HG02884 (cell line): ENCODE measurements around the gene UHRF1.
A peak's percentile ranks its signal among the peaks of the same experiment; 100 is the strongest.
"Not testable (repeated sequence)": the region's sequence is repeated elsewhere in the genome, so short reads cannot be mapped to it uniquely, and the experiment has no call there.

ENCODE experiments used
- ATAC-seq: cut with Tn5 transposase; IDR thresholded peaks from one replicate; pipeline ENCODE4 v1.9.1; 2021; ENCODE audit warnings: mild to moderate bottlenecking, moderate library complexity; ENCODE audit not compliant: unreplicated experiment

The UHRF1 gene

DNA sequence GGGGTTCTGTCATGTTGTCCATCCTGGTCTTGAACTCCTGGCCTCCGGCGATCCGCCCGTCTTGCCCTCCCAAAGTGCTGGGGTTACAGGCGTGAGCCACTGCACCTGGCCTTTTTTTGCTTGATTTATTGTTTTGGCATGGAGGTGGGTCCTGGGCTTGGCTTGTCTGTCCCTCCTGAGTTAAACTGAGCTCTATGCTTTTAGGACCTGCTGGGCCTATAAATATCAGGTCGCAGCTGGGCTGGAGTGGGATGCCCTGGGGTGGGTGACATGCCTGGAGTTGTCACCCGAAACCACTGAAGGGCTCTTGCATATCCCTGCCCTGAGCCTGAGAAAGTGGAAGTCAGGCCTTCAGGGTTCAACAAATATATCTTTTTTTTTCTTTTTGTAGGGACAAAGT lies 12.2 kb upstream of the UHRF1 start:
- no peak for ATAC-seq

DNA sequence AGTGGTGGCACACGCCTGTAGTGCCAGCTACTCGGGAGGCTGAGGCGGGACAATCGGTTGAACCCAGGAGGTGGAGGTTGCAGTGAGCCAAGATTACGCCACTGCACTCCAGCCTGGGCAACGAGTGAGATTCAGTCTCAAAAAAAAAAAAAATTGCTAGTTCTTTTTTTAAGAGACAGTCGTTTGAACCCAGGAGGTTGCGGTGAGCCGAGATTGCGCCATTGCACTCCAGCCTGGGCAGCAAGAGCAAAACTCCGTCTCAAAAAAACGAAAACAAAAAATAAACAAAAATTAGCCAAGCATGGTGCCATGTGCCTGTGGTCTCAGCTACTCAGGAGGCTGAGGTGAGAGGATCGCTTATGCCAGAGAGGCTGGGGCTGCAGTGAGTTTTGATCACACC lies 8.4 kb upstream of the UHRF1 start:
- not testable (repeated sequence) for ATAC-seq

DNA sequence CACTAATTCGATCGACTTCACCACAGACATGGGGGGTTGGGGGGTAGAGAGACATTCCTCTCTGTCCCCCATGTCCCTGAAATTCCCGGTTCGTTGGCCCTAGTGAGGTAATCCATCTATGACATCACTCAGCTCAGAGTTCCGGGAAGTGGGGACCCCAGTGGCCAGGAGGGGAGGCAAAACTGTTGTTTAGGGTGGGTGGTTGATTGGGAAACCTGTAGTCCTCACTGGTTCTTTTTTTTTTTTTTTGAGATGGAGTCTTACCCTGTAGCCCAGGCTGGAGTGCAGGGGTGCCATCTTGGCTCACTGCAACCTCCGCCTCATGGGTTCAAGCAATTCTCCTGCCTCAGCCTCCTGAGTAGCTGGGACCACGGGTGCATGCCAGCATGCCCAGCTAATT lies 6.5 kb upstream of the UHRF1 start, which contains the start of gene ARRDC5:
Gene ARRDC5 (minus strand): TSS at position 101 of the 400 bp plus-strand sequence. CDS start 71 bp downstream, at position 30.
- ATAC-seq, result no peak

DNA sequence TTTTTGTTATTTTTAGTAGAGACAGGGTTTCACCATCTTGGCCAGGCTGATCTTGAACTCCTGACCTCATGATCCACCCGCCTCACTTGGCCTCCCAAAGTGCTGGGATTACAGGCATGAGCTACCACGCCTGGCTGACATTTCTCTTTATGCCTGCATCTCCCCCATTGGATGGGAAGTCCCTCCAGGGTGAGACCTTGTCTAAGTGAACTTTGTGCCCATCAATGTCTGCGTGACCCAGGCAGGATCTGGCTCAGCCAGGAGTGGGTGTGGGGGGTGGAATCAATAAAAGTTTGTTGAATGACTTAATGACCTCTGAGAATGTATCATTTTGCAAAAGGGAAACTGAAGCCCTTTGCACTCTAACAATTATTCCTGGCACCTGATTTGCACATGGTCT lies 4.8 kb upstream of the UHRF1 start:
- ATAC-seq, result no peak

DNA sequence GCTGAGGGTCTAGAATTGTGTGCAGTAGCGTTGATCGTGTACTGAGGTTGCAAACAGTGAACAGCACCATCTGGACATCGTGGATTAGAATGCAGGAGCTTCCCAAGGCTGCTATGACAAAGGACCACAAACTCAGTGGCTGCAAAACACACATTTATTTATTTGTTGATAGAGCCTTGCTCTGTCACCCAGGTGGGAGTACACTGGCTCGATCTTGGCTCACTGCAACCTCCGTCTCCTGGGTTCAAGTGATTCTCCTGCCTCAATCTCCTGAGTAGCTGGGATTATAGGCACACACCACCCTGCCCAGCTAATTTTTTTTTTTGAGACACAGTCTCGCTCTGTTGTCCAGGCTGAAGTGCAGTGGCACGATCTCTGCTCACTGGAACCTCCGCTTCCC lies 2.3 kb upstream of the UHRF1 start:
- no peak for ATAC-seq

DNA sequence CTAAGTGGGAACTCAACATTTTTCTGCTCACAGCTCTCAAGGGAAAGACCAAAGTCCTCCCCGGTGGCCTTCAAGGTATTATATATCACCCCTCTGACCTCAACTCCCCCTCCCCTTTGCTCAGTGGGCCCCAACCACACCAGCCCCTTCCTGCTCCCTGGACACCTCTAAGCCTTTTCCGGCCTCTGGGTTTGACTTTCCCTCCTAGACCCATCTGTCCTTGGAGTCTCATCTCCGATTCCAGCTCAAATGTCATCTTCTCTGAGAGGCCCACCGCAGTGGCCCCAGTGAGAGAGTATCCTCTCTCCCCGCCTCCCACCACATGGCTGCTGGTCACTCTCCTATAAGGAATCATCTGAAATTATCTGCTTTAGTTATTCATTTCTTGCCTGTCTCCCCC lies 941 bp upstream of the UHRF1 start:
- ATAC-seq, result no peak

DNA sequence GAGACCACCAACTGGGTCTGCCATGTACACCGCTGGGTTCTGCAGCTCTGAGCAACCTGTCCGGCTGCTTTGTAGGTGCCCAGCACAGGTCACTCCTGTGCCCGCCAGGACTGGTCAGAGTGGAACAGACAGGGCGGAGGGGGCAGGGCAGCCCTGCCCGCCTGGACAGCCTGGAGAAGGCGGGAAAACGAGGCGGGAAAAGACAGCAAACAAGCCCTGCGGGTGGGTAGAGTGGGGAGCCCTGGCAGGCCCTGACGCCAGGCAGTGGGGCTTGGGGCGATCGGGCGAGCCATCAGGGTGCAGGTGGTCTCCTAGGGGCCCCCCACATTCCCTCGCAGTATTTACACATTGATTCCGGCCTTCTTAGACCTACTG lies 533 bp upstream of the UHRF1 start:
- no peak for ATAC-seq

DNA sequence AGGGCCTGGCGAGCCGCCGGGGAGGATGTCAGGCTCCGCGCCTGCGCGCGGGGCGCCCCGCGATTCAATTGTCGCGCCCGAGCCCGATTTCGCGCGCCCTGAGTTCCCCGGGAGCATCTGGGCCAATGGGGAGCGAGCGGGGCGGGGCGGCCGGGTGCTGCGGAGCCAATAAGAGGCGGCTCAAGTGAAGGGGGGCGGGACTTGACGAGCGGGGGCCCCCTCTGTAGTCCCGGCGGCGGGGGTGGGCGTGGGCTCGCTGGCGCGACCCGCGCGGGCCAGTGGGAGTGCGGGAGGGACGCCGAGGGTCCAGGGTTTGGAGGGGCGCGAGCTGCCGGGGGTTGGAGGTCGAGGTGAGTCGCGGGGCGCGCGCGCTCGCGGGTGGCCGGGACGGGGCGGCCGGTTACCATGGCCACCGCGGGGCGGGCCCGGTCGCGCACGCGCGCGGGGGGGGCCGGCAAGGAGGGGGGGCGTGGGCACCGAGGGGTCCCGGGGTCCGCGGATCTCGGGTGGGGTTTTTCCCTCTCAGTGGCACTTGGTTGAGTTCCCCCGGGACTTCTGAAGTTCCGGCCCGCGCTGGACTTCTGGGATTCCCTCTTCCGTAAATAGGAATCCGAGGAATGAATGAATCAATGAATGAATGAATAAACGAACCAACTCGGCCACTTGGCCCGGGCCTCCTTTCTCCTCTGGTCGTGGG lies 744 bp downstream of the UHRF1 start:
- peak; percentile 64 for ATAC-seq

DNA sequence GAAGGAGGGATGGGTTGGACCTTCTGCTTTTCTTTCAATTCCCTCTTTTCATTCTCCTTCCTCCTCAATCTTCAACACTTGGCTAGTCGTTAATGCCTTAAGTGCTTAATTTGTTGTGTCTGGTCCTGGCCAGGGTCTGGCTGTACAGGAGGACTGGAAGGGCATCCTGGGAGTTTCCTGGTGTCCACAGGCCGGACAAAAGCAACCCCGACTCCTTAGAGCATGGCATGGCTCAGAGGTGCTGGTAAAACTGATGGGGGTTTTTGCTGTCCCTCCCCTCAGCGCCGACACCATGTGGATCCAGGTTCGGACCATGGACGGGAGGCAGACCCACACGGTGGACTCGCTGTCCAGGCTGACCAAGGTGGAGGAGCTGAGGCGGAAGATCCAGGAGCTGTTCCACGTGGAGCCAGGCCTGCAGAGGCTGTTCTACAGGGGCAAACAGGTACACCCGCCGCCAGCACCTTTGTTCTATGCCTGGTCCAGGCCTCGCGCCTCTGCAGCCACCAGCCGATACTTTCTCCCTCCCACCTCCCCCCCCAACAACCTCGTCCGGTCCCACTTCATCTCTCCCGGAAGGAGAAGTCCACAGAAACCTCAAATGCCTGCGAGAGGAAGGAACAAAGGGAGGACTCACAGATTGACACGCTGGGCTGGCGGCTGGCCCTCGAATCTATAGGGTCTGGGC lies 1.4 kb downstream of the UHRF1 start:
- no peak for ATAC-seq

DNA sequence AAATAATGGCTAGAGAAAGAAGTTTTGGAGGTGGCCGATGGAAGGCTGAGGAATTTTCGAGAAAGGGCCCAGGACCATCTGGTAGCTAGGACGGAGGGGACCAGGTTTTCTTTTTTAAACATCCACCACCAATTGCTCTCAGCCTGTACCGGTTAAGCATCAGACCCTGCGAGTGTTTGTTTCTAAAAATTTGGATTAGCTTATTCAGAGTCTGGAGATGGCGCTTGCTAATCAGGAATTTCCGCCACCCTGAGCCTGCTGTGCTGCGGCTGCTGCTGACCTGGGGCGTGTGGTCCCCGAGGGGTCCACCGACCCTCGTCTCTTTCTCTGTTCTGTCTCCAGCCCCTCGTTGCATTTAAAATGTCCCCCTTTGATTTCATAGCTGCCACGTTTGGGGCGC lies 2.0 kb downstream of the UHRF1 start:
- ATAC-seq, result no peak

DNA sequence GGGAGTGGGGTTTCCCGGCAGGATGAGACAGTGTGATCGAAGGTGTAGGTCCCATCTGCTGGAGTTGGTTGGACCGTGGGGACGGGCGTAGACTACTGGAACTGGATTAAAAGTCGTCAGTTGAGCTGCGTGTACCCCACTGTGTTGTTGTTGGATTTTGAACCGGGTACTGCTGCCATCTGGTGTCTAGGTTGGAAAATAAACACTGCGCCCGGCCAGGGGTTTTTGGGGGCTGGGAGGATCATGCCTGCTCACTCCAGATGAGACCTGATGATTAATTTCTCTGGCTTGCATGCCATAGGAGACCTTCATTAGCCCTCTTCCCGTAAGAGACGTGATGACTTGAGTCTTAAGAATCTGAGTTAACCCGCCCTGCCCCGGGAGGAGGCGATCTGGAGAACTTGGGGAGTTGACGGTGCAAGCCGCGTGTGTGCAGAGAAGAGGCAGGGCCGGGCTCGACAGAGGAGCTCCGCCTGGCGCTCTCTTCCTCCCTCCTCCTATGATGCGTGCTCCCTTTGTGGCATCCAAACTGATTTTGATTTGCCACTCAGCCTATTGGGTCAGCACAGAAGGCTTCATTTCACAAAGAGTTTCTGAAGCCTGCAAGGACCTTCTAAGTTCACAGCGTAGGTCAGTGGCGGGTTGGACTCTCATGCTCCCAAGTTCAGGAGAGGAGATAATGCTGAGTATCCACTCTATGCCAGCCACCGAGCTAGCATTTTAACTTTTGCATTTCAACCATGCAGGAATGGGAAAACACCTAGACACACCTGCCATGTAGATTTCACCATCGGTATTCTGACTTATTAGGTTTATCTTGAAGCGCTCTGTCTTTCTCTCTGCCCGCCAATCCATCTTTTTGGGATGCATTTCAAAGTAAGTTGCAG lies 2.7 kb downstream of the UHRF1 start:
- ATAC-seq, result no peak

DNA sequence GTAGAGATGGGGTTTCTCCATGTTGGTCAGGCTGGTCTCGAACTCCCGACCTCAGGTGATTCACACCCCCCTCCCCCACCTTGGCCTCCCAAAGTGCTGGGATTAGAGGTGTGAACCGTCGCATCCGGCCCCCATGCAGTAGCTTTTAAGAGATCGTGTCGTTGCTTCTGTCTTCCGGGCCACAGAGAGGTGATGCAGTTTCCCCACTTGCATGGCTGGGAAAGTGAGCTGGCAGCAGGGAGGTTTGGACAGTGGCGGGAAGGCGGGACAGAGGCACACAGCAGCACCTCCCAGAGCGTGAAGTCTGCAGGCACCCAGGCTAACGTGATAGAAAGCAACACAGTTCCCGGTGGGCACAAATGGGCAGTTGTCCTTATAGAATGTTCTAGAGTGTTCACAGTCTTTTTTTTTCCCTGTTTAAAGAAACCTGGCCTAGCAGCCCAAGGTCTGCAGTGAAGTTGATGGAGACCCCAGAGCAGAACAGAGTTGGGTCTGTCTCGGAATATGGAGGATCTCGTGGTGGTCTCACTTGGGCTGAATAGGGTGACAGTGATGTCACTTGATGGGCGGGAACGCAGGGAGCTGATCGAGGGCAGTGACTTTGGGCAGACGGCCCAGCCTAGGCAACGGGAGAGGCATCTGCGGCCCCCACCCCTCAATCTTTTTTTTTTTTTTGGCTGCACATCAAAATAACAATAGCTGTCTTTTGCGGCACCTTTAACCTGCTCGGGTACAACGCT lies 4.9 kb downstream of the UHRF1 start:
- no peak for ATAC-seq

DNA sequence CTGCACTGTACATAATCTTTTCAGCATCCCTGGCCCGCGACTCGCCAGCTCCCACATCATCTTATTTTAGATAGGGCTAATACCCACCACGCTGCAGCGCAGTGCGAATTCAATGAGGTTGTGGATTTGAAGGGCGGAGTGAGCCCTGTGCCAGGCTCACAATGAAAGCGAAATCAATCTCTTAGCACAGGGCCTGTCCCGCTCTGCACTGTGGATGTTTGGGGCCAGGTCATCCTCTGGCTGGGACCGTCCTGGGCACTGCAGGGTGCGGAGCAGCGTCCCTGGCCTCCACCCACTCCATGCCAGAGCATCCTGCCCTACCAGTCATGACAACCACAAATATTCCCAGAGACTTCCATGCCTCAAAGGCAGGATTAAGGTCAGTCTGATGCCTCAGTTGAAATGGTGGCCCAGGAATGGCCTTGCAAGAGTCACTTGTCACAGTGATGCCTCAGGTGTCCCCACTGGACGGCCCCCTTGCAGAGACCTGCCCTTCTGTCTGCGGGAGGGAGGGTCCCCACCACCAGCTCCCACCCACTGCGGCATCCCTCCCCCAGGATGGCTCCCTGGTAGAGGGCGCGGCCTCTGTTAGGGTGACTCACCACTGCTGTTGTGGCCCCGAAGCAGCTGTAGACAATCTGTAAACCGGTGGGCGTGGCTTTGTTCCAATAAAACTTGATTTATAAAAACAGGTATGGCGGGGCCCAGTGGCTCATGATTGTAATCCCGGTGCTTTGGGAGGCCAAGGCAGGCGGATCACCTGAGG lies 5.6 kb downstream of the UHRF1 start:
- no peak for ATAC-seq

DNA sequence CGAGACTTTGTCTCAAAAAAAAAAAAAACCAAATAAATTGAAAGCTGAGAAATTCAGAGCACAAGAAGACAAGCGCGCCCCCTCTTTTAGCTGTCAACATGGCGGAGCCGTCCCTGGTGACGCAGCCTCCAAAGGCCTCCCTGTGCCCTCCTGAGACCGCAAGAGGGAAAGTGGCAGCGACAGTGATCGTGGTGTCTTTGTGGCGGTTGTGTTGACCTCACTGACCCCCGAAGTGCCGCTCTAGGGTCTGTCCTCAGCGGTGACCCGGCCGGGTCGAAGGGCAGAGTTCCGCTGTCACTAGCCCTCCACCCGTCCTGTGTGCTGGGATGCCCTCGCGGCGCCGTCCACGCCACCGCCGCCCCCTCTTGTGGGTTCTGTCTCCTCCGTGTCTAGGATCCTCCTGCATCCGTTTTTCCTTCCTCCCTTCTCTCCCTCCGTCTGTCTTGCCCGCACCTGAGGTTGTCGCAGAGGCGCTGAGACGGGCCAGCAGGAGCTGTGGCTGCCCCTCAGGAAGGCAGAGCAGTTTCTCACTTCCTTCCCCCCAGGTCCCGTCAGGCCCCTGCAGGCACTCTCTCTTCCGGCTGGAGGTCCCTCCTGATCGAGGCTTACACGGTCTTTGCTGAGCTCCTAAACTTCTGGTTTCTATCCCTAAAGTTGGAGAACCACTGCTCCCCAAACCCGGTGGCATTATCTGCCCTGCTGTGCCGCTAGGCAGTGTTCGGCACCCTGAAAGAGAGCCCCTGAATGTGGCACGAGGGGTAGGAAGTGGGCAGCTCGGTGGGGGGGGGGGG lies 7.2 kb downstream of the UHRF1 start:
- no peak for ATAC-seq

DNA sequence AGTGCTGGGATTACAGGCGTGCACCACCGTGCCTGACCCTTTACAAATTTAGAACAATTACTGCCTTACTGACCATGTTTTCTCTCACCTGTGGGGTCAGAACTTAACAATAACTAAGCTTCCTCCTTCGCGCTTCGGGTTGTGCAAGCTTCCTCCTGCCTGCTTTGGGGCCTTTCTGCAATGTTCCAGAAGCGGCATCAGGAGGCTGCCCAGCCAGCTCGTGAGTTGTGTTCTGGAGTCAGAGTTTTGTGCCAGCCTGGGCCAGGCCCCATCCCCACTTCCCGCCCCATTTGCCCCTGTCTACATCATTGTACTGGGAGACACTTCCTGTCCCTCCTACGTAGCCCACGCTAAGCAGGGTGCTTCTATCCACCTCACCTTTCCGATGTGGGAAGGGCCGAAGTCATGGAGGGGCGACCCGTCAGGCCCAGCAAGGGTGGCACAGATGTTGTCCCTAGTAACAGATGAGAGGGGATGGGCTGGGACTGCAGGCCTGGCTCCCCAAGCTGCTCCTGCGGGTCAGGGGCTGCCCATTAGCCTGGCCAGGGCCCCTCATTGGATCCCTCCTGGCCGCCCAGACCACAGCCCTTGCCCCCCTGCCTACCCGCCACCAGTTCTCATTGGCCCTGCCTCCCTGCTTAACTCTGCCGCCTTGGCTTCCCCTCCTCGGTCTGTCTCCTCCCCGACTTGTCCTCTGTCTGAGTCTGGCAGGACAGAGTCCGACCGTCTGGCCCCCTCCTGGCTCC lies 13.4 kb downstream of the UHRF1 start:
- no peak for ATAC-seq

DNA sequence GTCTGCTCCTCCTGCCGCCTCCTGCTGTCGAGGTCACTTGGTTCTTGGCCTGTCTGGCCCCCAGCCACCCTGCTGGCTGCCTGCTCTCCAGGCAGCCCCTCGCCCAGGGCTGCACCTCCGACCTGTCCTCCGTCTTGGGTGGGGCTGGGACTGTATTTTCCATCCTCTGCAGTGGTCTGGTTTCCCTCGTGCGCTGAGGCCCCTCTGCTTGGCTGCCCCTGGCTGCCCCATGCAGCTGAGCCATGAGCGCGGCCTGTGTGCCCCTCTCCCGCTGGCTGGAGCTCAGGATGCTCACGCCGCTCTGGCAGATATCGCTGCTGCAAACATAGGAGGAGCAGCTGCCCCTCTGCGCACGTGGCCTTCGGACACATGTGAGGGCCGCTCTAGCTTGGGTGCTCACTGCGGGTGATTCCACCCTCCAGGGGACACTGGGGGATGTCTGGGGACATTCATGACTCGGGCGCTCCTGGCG lies 14.0 kb downstream of the UHRF1 start:
- no peak for ATAC-seq

DNA sequence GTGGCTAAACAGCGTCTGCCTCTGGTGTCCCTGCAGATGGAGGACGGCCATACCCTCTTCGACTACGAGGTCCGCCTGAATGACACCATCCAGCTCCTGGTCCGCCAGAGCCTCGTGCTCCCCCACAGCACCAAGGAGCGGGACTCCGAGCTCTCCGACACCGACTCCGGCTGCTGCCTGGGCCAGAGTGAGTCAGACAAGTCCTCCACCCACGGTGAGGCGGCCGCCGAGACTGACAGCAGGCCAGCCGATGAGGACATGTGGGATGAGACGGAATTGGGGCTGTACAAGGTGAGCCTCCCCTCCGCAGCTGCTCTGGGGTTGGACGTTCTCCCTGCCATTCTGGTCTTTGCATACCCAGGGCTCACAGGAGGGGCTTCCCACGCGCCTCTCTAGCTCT lies 19.9 kb downstream of the UHRF1 start:
- no peak for ATAC-seq

DNA sequence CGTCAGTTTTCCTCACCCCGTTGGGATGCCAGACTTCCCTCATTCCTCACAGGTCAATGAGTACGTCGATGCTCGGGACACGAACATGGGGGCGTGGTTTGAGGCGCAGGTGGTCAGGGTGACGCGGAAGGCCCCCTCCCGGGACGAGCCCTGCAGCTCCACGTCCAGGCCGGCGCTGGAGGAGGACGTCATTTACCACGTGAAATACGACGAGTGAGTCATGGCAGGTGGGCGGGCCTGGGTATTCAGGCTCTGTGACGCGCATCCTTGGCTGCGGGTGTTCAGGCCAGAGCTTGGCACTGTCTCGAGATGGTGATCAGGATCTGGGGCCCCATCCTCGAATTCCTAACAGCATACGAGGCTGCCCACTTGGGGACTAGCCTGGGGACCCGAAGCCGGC lies 21.4 kb downstream of the UHRF1 start:
- no peak for ATAC-seq

DNA sequence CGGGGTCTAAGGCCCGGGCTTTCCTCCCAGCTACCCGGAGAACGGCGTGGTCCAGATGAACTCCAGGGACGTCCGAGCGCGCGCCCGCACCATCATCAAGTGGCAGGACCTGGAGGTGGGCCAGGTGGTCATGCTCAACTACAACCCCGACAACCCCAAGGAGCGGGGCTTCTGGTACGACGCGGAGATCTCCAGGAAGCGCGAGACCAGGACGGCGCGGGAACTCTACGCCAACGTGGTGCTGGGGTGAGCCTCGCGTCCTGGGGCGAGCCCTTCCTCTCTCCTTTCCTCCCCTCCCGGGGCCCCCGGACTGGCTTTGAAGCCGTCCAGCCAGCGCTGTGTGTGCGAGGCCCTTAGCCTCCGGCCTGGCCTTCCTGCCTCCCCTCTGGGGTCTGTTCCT lies 23.4 kb downstream of the UHRF1 start:
- ATAC-seq, result no peak
